Measurements from ENCODE around the gene MYCN.

DNA sequence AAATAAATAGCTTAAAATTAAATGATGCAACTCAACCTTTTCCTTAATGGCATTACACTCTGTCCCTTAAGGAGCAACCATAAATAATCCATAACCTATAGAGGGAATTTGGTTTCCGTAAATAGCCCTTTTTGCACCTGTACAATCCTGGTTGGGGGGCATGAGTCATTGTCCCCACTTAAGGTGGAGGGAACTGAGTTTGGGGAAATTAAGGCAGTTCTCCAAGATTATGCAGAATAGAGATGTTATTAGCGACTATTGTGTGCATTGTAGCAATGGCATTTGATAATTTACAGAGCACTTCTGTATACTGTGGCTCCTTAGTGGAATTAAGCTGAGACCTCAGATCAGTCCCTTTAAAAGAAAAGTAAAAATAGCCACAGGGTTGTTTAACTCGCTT, 6.6 kb downstream of the MYCN start:
- TF ChIP-seq, protein P1, sequence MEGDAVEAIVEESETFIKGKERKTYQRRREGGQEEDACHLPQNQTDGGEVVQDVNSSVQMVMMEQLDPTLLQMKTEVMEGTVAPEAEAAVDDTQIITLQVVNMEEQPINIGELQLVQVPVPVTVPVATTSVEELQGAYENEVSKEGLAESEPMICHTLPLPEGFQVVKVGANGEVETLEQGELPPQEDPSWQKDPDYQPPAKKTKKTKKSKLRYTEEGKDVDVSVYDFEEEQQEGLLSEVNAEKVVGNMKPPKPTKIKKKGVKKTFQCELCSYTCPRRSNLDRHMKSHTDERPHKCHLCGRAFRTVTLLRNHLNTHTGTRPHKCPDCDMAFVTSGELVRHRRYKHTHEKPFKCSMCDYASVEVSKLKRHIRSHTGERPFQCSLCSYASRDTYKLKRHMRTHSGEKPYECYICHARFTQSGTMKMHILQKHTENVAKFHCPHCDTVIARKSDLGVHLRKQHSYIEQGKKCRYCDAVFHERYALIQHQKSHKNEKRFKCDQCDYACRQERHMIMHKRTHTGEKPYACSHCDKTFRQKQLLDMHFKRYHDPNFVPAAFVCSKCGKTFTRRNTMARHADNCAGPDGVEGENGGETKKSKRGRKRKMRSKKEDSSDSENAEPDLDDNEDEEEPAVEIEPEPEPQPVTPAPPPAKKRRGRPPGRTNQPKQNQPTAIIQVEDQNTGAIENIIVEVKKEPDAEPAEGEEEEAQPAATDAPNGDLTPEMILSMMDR (IDR thresholded peaks at IDR 0.05; ENCODE audit: control extremely low read depth in 1 of 3, insufficient read depth in 1 of 3, low read depth in 1 of 3, low read length in 3 of 3), result no peak
- no peak for TF ChIP-seq EZH2 (IDR thresholded peaks at IDR 0.05; ENCODE audit: low read depth, low read length, severe bottlenecking)
- TF ChIP-seq RXRA (IDR thresholded peaks at IDR 0.05; ENCODE audit: insufficient read depth, low read depth, low read length), result no peak
- TF ChIP-seq RNF2 (IDR thresholded peaks at IDR 0.05; ENCODE audit: borderline replicate concordance, low read depth, low read length, missing control alignments, poor library complexity, severe bottlenecking), result no peak
- no peak for TF ChIP-seq POLR2A (IDR thresholded peaks at IDR 0.05; ENCODE audit: control extremely low read depth in 1 of 2, low read depth in 2 of 2, low read length in 2 of 2)
- TF ChIP-seq, protein P2, sequence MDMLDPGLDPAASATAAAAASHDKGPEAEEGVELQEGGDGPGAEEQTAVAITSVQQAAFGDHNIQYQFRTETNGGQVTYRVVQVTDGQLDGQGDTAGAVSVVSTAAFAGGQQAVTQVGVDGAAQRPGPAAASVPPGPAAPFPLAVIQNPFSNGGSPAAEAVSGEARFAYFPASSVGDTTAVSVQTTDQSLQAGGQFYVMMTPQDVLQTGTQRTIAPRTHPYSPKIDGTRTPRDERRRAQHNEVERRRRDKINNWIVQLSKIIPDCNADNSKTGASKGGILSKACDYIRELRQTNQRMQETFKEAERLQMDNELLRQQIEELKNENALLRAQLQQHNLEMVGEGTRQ (IDR thresholded peaks at IDR 0.05; ENCODE audit: low read length), result no peak
- no peak for TF ChIP-seq POLR2AphosphoS5 (IDR thresholded peaks at IDR 0.05; ENCODE audit: low read depth, low read length)
- no peak for TF ChIP-seq SIN3A (conservative IDR thresholded peaks at IDR 0.05 in 1 of 2, IDR thresholded peaks at IDR 0.05 in 1 of 2; ENCODE audit: low read depth in 1 of 2, low read length in 2 of 2)
- TF ChIP-seq RAD21 (IDR thresholded peaks at IDR 0.05 in 1 of 2, conservative IDR thresholded peaks at IDR 0.05 in 1 of 2; ENCODE audit: low read depth in 2 of 2, low read length in 2 of 2), result no peak
- TF ChIP-seq, protein P3, sequence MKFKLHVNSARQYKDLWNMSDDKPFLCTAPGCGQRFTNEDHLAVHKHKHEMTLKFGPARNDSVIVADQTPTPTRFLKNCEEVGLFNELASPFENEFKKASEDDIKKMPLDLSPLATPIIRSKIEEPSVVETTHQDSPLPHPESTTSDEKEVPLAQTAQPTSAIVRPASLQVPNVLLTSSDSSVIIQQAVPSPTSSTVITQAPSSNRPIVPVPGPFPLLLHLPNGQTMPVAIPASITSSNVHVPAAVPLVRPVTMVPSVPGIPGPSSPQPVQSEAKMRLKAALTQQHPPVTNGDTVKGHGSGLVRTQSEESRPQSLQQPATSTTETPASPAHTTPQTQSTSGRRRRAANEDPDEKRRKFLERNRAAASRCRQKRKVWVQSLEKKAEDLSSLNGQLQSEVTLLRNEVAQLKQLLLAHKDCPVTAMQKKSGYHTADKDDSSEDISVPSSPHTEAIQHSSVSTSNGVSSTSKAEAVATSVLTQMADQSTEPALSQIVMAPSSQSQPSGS (IDR thresholded peaks at IDR 0.05; ENCODE audit: low read length), result no peak
